ENCODE data around the gene CTNND2. TPM values are rescaled to one million over a fixed set of nuclear protein-coding genes. Genes with fewer than 3 reads are reported as not detected.
"Not testable (repeated sequence)": the region's sequence is repeated elsewhere in the genome, so short reads cannot be mapped to it uniquely, and the experiment has no call there.

Gene CTNND2
- total RNA-seq, 1 donor from 2014 or later, result not detected

- DNase-seq (ENCODE audit: low read depth, low spot score), result no peak
These were observed 584.2 kb downstream of the CTNND2 start for GRCh38 chr5:11319836-11320580.

DNA sequence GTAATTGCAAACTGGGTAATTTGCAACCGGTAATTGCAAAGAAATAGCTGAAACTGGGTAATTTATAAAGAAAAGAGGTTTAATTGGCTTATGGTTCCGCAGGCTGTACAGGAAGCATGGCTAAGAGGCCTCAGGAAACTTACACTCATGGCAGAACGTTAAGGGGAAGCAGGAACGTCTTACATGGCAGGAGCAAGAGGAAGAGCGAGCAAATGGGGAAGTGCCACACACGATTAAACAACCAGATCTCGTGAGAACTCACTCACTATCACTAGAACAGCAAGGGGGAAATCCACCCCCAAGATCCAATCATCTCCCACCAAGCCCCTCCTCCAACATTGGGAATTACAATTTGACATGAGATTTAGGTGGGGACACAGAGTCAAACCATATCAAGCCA is 590.6 kb downstream of the CTNND2 start:
- not testable (repeated sequence) for DNase-seq (ENCODE audit: low read depth, low spot score)

GRCh38 chr5:11311731-11312130 is 592.5 kb downstream of the CTNND2 start:
- DNase-seq (ENCODE audit: low read depth, low spot score), result no peak

GRCh38 chr5:11311272-11311671 is 593.0 kb downstream of the CTNND2 start:
- no peak for DNase-seq (ENCODE audit: low read depth, low spot score)

DNA sequence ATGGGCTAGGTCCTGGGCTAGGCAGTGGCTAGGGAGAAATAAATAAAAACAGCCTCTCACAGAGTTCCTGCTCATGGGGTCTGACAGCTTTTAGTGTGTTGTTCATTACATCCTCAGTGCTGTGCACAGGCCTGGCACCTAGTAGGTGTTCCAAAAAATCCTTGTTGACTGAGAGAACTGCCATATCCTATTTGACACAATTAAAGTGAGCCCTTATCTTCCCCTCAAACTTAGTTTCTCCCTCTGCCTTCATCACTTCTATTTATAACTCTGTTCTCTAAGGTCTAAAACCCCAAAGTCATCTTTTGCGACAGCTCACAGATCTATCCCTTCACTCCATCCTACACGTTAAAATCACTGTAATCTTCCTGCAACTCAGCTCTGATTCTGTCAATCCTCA is 594.1 kb downstream of the CTNND2 start:
- no peak for DNase-seq (ENCODE audit: low read depth, low spot score)

- no peak for DNase-seq (ENCODE audit: low read depth, low spot score)
These were observed 597.9 kb downstream of the CTNND2 start for GRCh38 chr5:11306365-11306764.

DNA sequence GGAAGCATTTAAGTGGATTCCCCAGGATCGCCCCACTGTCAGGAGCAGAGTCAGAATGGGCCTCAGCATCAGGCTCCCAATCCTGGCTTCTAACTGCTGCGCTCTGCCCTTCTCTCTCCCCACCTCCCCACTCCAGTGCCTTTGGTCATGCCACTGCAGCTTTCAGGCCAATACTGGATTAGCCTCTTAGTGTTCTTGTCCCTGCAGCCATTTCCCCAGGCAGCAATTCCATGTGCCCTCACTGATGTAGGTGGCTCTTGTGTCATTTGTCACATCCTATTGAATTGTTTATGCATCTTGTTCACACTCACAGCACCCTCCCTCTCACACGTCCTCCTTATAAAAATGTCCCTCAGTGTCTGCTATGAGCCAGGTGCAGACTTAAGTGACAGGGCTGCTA is 599.0 kb downstream of the CTNND2 start:
- no peak for DNase-seq (ENCODE audit: low read depth, low spot score)

DNA sequence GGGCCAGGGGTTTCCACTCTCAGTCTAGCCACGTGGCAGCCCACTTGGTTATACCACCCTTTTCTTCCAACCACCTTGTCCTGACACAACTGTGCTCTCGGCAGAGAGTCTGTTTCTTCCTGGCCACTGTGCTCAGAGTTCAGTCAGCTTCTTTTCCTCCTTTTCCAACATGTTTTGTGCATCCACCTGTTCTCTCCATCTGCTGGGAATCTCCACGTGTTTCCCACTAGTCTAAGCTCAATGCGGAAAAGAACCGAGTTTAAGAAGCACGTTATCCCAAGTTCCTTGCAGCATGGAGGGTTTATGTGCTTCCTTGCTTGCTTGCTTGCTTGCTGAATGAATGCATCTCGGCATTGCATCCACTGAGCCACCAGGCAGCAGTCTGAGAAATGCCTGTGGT is 599.6 kb downstream of the CTNND2 start:
- no peak for DNase-seq (ENCODE audit: low read depth, low spot score)

- DNase-seq (ENCODE audit: low read depth, low spot score), result no peak
These were observed 601.6 kb downstream of the CTNND2 start for GRCh38 chr5:11302663-11303062.

- DNase-seq (ENCODE audit: low read depth, low spot score), result no peak
These were observed 603.1 kb downstream of the CTNND2 start for GRCh38 chr5:11301171-11301570.

- DNase-seq (ENCODE audit: low read depth, low spot score), result no peak
These were observed 603.5 kb downstream of the CTNND2 start for GRCh38 chr5:11300736-11301135.

GRCh38 chr5:11298877-11299276 is 605.4 kb downstream of the CTNND2 start:
- no peak for DNase-seq (ENCODE audit: low read depth, low spot score)

- DNase-seq (ENCODE audit: low read depth, low spot score), result no peak
These were observed 610.7 kb downstream of the CTNND2 start for GRCh38 chr5:11293523-11293922.

DNA sequence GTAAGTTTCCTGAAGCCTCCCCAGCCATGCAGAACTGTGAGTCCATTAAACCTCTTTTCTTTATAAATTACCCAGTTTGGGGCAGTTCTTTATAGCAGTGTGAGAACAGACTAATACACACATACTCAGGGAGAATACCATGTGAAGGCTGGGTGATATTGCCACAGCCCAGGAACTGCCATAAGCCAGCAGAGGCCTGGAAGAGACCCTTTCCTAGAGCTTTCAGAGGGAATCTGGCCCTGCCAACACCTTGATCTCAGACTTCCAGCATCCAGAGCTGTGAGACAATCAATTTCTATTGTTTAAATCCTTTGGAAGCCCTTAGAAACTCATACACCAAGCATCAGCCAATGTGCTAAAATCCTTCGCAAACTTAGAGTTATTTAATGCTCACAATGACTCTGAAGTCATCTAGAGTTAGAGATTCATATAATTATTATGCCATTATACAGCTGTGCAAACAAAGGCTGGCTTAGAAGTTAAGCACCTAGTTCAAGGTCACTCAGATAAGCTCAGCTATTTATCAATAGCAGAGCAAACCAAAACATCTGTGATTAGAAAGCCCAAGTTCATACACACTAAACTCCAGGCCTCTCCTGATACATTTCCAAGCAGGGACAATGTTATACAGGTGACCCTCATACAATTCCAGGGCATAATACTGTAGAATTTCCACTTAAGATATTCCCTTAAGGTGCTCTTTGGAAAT is 611.4 kb downstream of the CTNND2 start:
- DNase-seq (ENCODE audit: low read depth, low spot score), result no peak

DNA sequence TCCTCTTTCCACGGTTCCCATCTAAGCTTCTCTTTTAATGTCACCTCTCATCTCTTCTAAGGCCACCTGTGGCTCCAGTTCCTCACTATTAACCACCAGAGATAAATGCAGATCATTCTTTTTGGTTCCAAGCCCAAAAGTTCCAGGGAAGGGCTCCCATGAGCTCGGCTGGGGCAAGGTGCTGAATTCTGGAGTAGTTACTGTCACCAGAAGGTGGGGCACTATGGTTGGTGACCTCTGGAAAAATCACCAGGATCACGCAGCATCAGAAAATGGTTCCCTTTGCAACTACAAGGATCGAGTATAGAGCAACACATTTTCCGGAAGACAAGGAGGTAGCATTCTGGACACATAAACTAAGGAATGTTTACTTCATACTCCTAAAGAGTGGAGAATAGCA is 614.5 kb downstream of the CTNND2 start:
- no peak for DNase-seq (ENCODE audit: low read depth, low spot score)

DNA sequence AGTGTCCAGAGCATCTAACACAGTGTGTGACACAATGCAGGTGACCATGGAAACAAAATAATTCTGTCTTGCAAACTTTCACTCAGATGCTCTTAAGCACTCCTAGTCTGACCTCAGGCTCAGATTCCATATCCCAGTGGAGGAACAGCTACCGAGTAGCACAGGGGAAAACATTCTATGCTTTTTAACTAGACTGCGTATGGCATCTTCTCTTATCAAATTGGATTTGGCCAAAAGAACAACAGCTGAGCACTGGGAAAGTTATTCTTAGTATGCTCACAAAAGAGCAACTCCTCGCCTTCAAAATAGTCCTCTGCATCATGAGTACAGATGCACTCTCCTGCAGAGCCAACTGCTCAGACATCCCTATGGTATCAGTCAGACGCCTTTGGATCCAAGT is 615.0 kb downstream of the CTNND2 start:
- no peak for DNase-seq (ENCODE audit: low read depth, low spot score)

DNA sequence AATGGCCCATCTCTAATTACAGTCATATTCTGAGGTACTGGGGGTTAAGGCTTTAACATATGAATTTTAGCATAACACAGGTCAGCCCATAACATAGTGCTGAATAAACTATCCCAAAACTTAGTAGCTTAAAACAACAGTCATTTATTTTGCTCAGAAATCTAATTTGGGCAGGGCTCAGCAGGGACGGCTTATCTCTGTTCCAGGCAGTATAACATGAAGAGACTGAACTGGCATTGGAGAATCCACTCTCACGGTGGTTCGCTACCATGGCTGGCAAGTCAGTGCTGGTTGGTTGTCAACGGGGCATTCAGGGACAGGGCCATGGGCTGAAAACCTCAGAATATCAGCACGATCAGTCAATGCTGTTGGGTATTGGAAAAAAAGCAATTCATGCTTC is 622.4 kb downstream of the CTNND2 start:
- DNase-seq (ENCODE audit: low read depth, low spot score), result no peak

- DNase-seq (ENCODE audit: low read depth, low spot score), result no peak
These were observed 626.9 kb downstream of the CTNND2 start for GRCh38 chr5:11277323-11277722.

DNA sequence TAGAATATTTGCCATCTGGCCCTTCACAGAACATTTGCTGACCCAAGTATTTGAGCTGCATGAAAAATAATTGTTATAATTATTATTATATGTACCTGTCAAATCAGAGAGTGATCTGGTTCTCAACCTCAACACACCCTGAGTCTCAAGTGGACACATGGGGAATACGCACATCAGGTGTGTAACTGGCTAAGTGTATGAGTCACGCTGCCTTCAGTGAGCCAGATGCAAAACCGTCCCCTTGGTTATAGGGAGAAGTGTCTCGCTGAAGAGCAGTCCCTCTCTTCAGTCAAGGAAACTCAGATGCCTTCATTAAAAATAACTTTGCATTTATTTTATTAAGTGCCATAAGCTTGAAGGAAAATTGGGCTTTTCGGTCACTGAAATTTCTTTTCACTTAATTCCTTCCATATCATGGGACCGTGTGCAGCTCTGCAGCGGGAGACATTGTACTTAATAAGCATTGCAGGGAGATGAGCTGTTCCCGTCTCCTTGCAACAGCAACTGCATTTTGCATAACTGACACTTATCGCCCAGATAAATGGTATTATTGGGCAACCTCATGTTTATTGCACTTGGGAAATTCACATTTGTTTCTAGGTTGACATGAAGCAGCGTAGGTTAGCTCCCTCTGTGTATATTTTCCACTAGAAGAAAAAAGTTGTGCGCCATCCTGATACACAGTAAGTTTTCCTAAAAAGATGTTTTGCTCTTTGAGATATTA is 630.9 kb downstream of the CTNND2 start:
- no peak for DNase-seq (ENCODE audit: low read depth, low spot score)

DNA sequence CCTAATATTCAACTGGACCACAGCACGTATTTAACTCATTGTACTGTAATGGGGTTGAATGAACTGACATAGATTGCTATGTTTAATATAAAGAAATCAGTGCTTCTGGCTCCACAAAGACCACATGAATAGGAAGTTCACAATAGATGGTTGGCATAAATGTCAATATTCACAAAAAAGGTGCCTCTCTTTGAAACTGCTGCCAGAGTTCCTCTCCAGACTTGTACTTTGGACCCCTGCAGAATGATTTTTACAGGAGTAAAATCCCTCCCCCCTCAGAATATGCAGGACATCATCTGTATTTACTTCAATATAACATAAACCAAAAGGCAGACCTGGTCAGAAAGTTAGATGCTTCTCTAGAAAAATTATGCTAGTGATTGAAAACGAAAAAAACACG is 634.7 kb downstream of the CTNND2 start:
- no peak for DNase-seq (ENCODE audit: low read depth, low spot score)

- DNase-seq (ENCODE audit: low read depth, low spot score), result no peak
These were observed 635.4 kb downstream of the CTNND2 start for GRCh38 chr5:11268891-11269290.

DNA sequence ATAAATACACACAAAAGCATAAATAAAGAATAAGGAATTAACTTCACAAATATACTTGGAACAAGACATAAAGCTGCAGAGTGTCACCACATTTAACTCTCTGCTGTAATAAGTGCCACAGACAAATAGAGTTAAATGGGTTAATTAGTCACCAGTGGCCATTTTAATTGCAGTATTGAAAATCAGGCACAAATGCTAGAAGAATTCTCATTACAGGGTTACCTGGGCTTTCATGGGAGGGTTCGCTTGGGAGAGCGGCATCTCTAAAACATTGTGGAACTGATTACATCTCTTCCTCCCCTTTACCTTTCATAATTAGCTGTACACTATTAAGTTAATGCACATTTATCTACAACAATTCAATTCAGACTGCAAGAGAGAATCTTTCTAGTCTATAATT is 637.9 kb downstream of the CTNND2 start:
- no peak for DNase-seq (ENCODE audit: low read depth, low spot score)
